Lower leg skin (tissue), 4 donors: ENCODE measurements around the gene LRGUK. TPM values are rescaled to one million over a fixed set of nuclear protein-coding genes. Genes with fewer than 3 reads are reported as not detected.

Experiments
- DNase-seq, 2 donors: peaks; one replicate each; pipeline ENCODE4 v3.0.0-alpha.2; 2019; ENCODE audit warnings: low spot score in 2 of 2
- H3K4me3 ChIP-seq: fragments of 200-600 bp; sonication (generic); 2 replicates; pipeline ENCODE4 v1.5.1; 2017; ENCODE audit warnings: mild to moderate bottlenecking, low read depth; ENCODE audit not compliant: poor library complexity, severe bottlenecking
- POLR2A ChIP-seq, 2 donors: fragments of 450-650 bp; IDR thresholded peaks; one replicate each; pipeline ENCODE4 v1.6.1; 2016 to 2017; ENCODE audit warnings: antibody characterized with exemption in 2 of 2, mild to moderate bottlenecking in 1 of 2, moderate library complexity in 1 of 2
- WGBS, 2 donors: methylation state at CpG; one replicate each; pipeline ENCODE4 v1.1.5; 2018; 5-methylcytosine and 5-hydroxymethylcytosine counted together
- intact Hi-C: fragments of 100-400 bp; cut with DNase I; formaldehyde crosslinking; loops from one replicate; pipeline ENCODE4 v1.15.0; 2023; ENCODE audit warnings: low total_unique reads
- total RNA-seq, 4 donors: library from RNA; depleted of rRNA; stranded (reverse); fragments of >200 nt; gene quantifications; one replicate each; pipeline ENCODE4 v1.1.0, GENCODE V29; 2016
- TF ChIP-seq, protein P1 (sequence below), 3 donors: fragments of 450-650 bp; IDR thresholded peaks; one replicate each; pipeline ENCODE4 v1.5.1; 2016; ENCODE audit warnings: antibody characterized with exemption in 3 of 3, mild to moderate bottlenecking in 3 of 3, moderate library complexity in 2 of 3

The LRGUK gene
- total RNA-seq, 4 donors from 2014 or later: 0.08 to 0.68 (median 0.18) TPM

DNA sequence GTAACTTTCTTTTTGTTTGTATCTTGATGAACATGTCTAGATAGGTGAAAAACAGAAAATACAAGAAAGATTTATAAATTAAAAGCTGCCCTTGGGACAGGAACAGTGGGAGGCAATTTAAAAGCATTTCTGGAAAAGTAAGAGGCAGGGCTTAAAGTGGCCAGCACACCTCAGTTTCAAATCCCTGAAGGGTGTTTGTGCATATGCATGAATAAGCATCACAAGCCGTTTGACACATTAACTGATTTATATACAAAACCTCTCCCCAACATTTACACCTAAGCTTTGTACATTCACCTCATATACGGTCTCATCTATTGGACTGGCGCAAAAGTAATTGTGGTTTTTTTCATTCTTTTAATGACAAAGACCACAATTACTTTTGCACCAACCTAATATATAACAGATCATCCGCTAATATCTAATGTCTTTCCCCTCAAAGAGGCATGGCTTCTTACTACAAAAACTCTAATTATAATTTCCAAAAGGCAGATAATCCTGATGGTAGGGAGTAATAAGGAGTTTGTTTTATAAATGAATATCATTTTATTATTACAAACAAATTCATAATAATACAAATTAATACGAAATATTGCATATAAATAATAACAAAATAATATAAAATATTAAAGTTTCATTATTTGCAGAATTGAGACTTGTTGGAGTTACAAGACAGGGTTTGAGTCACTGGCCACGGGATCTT is 48.3 kb downstream of the LRGUK start:
- DNase-seq: no peak
- no peak overlapping the region for H3K4me3 ChIP-seq
- intact Hi-C loops: no loop called here
- TF ChIP-seq, protein P1, sequence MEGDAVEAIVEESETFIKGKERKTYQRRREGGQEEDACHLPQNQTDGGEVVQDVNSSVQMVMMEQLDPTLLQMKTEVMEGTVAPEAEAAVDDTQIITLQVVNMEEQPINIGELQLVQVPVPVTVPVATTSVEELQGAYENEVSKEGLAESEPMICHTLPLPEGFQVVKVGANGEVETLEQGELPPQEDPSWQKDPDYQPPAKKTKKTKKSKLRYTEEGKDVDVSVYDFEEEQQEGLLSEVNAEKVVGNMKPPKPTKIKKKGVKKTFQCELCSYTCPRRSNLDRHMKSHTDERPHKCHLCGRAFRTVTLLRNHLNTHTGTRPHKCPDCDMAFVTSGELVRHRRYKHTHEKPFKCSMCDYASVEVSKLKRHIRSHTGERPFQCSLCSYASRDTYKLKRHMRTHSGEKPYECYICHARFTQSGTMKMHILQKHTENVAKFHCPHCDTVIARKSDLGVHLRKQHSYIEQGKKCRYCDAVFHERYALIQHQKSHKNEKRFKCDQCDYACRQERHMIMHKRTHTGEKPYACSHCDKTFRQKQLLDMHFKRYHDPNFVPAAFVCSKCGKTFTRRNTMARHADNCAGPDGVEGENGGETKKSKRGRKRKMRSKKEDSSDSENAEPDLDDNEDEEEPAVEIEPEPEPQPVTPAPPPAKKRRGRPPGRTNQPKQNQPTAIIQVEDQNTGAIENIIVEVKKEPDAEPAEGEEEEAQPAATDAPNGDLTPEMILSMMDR (IDR thresholded peaks at IDR 0.05): no peak
- TF ChIP-seq POLR2A (IDR thresholded peaks at IDR 0.05): no peak
- 77 to 84% methylated on average over 6 of the region's 6 CpGs for WGBS, 2 donors

DNA sequence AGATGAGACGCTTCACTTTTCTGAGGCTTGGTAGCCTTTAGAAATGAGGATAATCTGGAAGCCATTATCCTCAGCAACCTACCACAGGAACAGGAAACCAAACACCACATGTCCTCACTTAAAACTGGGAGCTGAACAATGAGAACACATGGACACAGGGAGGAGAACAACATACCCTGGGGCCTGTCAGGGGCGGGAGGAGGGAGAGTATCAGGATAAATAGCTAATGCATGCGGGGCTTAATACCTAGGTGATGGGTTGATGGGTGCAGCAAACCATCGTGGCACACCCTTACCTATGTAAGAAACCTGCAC is 48.9 kb downstream of the LRGUK start:
- intact Hi-C loops: no loop called here
- no peak for DNase-seq
- no peak overlapping the region for H3K4me3 ChIP-seq
- no peak for TF ChIP-seq POLR2A (IDR thresholded peaks at IDR 0.05)
- TF ChIP-seq, protein P1 (IDR thresholded peaks at IDR 0.05): no peak
- 61 to 63% methylated on average over 4 of the region's 4 CpGs for WGBS, 2 donors

DNA sequence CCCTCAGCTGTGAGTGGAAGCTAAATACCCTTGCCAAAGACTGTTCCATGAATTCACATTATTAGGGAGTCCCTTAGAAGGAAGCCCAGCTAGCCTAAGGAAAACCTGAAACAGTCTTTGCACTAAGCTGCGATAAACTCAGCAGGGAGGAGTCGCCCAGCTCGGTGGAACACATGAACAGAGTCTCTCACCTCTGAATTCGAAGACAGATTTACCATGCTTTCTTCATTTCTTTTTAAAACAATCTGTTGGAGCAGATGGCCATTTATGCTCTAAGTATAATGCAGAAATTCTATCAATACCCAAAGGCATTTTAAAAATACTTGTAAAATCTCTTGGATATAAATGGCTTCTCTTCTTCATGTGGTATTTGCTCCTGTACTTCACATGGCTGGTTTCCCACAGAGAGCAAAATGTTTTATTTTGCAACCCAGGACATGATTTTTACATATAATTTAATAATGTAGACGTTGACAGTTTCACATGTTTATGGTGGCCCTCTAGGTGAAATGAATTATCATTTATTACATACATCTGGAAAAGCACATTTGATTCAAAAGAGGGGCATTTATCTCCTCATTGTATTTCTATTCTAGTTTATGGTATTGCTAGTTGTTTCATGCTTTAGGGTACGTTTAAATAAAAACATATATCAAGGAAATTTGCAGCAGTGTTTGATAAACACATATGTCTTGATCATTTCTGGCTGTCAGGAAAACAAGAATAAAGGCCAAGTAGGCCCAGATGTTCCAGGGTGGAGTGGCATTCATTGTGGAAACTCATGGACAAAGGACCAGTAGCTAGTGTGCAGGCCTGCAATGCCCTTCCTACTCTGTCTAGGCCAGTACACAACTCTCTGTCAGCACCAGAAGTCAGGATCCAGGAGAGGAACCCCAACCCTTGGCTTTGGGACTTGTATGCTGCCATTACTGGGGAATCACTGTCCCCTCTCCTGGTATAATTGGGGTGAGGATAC is 52.2 kb downstream of the LRGUK start:
- 77 to 79% methylated on average over 6 of the region's 6 CpGs for WGBS, 2 donors
- DNase-seq: no peak
- TF ChIP-seq, protein P1 (IDR thresholded peaks at IDR 0.05): no peak
- no peak for TF ChIP-seq POLR2A (IDR thresholded peaks at IDR 0.05)
- intact Hi-C loops: no loop called here
- H3K4me3 ChIP-seq: no peak overlapping the region

DNA sequence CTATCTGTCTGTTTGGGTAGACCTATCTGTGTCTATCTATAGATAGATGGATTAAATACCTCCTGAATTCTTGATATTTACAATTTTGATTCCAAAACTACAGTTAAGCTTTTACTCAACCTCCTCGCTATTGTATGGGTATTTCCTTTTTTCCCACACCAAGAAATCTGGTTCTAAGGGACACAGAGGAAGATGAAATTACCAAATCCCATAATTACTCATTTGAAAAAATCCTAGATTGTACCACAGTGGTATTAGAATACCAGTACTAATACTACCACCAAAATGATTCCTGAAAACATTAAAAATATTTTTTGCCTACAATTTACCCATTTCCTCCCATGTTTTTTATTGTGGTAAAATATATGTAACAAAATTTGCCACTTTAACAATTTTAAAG is 53.2 kb downstream of the LRGUK start:
- intact Hi-C loops: no loop called here
- no peak for DNase-seq
- no peak overlapping the region for H3K4me3 ChIP-seq
- no peak for TF ChIP-seq POLR2A (IDR thresholded peaks at IDR 0.05)
- TF ChIP-seq, protein P1 (IDR thresholded peaks at IDR 0.05): no peak
- 95 to 98% methylated on average over 1 of the region's 1 CpG for WGBS, 2 donors

DNA sequence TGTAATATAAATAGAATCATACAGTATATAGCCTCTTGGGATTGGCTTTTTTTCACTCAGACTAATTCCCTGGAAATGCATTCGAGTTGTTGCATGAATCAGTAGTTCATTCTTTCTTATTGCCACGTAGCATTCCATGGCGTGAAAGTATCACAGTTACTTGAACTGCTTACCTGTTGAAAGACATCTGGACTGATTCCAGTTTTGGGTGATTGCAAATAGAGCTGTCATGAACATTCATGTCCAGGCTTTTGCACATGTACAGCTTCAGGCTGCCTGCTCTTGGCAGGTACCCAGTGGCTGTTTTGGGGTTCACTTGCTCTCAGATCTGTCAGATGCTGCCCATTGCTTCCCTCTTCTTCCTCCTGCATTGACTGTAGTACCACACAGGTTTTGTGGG is 54.9 kb downstream of the LRGUK start:
- H3K4me3 ChIP-seq: no peak overlapping the region
- intact Hi-C loops: no loop called here
- no peak for TF ChIP-seq POLR2A (IDR thresholded peaks at IDR 0.05)
- TF ChIP-seq, protein P1 (IDR thresholded peaks at IDR 0.05): no peak
- no peak for DNase-seq
- WGBS, 2 donors: 31 to 41% methylated on average over 3 of the region's 3 CpGs
